ENCODE data around the gene COL27A1.

GRCh38 chr9:114324492-114324891, 169.2 kb downstream of the COL27A1 start:
- no peak for TF ChIP-seq POLR2A (IDR thresholded peaks at IDR 0.05; ENCODE audit: low read depth, low read length)
- TF ChIP-seq POLR2AphosphoS5 (IDR thresholded peaks at IDR 0.05; ENCODE audit: low read depth, low read length): no peak

All from GM12892 (cell line).